ENCODE measurements around the gene NR6A1. TPM values are rescaled to one million over a fixed set of nuclear protein-coding genes. Genes with fewer than 3 reads are reported as not detected.

Gene NR6A1
- total and polyA plus RNA-seq, 2 of the 13 experiments (the other 11 are each of a cell fraction or from before 2014, with no cell fraction given) = 28.1 to 31.5 TPM

DNA sequence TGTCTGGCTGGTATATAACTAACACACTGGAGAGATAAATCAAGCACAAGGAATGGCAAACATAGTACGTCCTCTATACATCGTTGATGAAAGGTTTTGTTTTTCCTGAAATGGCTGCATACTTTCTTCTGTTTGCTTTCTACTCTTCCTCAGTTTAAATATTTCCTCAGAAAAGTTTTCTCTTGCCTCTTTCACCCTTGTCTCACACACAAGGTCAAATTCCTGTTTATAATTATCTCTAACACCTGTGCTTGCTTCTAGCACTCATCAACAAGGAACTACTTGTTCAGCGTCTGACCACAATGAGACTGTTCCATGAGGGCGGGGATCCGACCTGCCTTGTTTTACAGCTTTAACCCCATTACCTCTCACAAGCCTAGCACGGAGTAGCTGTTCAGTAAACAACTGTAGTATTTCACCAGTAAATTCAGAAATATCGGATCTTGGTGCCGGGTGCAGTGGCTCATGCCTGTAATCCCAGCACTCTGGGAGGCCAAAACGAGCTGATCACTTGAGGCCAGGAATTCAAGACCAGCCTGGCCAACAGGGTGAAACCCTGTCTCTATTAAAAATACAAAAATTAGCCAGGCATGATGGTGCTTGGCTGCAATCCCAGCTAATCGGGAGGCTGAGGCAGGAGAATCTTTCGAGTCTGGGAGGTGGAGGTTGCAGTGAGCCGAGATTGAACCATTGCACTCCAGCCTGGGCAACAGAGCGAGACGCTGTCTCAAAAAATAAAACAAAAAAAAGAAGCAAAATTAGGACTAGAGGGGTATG, 37.0 kb downstream of the NR6A1 start (continued):
- TF ChIP-seq, protein P1, sequence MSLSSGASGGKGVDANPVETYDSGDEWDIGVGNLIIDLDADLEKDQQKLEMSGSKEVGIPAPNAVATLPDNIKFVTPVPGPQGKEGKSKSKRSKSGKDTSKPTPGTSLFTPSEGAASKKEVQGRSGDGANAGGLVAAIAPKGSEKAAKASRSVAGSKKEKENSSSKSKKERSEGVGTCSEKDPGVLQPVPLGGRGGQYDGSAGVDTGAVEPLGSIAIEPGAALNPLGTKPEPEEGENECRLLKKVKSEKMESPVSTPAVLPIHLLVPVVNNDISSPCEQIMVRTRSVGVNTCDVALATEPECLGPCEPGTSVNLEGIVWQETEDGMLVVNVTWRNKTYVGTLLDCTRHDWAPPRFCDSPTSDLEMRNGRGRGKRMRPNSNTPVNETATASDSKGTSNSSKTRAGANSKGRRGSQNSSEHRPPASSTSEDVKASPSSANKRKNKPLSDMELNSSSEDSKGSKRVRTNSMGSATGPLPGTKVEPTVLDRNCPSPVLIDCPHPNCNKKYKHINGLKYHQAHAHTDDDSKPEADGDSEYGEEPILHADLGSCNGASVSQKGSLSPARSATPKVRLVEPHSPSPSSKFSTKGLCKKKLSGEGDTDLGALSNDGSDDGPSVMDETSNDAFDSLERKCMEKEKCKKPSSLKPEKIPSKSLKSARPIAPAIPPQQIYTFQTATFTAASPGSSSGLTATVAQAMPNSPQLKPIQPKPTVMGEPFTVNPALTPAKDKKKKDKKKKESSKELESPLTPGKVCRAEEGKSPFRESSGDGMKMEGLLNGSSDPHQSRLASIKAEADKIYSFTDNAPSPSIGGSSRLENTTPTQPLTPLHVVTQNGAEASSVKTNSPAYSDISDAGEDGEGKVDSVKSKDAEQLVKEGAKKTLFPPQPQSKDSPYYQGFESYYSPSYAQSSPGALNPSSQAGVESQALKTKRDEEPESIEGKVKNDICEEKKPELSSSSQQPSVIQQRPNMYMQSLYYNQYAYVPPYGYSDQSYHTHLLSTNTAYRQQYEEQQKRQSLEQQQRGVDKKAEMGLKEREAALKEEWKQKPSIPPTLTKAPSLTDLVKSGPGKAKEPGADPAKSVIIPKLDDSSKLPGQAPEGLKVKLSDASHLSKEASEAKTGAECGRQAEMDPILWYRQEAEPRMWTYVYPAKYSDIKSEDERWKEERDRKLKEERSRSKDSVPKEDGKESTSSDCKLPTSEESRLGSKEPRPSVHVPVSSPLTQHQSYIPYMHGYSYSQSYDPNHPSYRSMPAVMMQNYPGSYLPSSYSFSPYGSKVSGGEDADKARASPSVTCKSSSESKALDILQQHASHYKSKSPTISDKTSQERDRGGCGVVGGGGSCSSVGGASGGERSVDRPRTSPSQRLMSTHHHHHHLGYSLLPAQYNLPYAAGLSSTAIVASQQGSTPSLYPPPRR (CRISPR knock-in tag; IDR thresholded peaks at IDR 0.05; ENCODE audit: borderline replicate concordance) = peak; percentile 87; the same call in 1 of the 2 replicates
- TF ChIP-seq, protein P2, sequence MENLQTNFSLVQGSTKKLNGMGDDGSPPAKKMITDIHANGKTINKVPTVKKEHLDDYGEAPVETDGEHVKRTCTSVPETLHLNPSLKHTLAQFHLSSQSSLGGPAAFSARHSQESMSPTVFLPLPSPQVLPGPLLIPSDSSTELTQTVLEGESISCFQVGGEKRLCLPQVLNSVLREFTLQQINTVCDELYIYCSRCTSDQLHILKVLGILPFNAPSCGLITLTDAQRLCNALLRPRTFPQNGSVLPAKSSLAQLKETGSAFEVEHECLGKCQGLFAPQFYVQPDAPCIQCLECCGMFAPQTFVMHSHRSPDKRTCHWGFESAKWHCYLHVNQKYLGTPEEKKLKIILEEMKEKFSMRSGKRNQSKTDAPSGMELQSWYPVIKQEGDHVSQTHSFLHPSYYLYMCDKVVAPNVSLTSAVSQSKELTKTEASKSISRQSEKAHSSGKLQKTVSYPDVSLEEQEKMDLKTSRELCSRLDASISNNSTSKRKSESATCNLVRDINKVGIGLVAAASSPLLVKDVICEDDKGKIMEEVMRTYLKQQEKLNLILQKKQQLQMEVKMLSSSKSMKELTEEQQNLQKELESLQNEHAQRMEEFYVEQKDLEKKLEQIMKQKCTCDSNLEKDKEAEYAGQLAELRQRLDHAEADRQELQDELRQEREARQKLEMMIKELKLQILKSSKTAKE (CRISPR knock-in tag; IDR thresholded peaks at IDR 0.05; ENCODE audit: borderline replicate concordance) = peak; percentile 78
- TF ChIP-seq ZNF607 (CRISPR knock-in tag; IDR thresholded peaks at IDR 0.05; ENCODE audit: borderline replicate concordance) = no peak
- TF ChIP-seq MIXL1 (CRISPR knock-in tag; IDR thresholded peaks at IDR 0.05) = peak; percentile 77
- TF ChIP-seq, protein P3, sequence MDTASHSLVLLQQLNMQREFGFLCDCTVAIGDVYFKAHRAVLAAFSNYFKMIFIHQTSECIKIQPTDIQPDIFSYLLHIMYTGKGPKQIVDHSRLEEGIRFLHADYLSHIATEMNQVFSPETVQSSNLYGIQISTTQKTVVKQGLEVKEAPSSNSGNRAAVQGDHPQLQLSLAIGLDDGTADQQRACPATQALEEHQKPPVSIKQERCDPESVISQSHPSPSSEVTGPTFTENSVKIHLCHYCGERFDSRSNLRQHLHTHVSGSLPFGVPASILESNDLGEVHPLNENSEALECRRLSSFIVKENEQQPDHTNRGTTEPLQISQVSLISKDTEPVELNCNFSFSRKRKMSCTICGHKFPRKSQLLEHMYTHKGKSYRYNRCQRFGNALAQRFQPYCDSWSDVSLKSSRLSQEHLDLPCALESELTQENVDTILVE (CRISPR knock-in tag; IDR thresholded peaks at IDR 0.05) = no peak
- TF ChIP-seq PCBP1 (IDR thresholded peaks at IDR 0.05; ENCODE audit: borderline replicate concordance, low read depth, low read length) = no peak
- TF ChIP-seq, protein P4, sequence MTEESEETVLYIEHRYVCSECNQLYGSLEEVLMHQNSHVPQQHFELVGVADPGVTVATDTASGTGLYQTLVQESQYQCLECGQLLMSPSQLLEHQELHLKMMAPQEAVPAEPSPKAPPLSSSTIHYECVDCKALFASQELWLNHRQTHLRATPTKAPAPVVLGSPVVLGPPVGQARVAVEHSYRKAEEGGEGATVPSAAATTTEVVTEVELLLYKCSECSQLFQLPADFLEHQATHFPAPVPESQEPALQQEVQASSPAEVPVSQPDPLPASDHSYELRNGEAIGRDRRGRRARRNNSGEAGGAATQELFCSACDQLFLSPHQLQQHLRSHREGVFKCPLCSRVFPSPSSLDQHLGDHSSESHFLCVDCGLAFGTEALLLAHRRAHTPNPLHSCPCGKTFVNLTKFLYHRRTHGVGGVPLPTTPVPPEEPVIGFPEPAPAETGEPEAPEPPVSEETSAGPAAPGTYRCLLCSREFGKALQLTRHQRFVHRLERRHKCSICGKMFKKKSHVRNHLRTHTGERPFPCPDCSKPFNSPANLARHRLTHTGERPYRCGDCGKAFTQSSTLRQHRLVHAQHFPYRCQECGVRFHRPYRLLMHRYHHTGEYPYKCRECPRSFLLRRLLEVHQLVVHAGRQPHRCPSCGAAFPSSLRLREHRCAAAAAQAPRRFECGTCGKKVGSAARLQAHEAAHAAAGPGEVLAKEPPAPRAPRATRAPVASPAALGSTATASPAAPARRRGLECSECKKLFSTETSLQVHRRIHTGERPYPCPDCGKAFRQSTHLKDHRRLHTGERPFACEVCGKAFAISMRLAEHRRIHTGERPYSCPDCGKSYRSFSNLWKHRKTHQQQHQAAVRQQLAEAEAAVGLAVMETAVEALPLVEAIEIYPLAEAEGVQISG (CRISPR knock-in tag; IDR thresholded peaks at IDR 0.05) = peak; percentile 24; the same call in 1 of the 2 replicates
- TF ChIP-seq KMT2B (CRISPR knock-in tag; IDR thresholded peaks at IDR 0.05) = peak; percentile 21; the same call in 1 of the 2 replicates
- TF ChIP-seq, protein P5, sequence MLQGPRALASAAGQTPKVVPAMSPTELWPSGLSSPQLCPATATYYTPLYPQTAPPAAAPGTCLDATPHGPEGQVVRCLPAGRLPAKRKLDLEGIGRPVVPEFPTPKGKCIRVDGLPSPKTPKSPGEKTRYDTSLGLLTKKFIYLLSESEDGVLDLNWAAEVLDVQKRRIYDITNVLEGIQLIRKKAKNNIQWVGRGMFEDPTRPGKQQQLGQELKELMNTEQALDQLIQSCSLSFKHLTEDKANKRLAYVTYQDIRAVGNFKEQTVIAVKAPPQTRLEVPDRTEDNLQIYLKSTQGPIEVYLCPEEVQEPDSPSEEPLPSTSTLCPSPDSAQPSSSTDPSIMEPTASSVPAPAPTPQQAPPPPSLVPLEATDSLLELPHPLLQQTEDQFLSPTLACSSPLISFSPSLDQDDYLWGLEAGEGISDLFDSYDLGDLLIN (CRISPR knock-in tag; IDR thresholded peaks at IDR 0.05; ENCODE audit: borderline replicate concordance) = no peak
- no peak for TF ChIP-seq MAFG (CRISPR knock-in tag; IDR thresholded peaks at IDR 0.05)
- TF ChIP-seq, protein P6, sequence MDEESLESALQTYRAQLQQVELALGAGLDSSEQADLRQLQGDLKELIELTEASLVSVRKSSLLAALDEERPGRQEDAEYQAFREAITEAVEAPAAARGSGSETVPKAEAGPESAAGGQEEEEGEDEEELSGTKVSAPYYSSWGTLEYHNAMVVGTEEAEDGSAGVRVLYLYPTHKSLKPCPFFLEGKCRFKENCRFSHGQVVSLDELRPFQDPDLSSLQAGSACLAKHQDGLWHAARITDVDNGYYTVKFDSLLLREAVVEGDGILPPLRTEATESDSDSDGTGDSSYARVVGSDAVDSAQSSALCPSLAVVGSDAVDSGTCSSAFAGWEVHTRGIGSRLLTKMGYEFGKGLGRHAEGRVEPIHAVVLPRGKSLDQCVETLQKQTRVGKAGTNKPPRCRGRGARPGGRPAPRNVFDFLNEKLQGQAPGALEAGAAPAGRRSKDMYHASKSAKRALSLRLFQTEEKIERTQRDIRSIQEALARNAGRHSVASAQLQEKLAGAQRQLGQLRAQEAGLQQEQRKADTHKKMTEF (CRISPR knock-in tag; IDR thresholded peaks at IDR 0.05) = peak; percentile 66
- TF ChIP-seq, protein P7, sequence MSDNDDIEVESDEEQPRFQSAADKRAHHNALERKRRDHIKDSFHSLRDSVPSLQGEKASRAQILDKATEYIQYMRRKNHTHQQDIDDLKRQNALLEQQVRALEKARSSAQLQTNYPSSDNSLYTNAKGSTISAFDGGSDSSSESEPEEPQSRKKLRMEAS (IDR thresholded peaks at IDR 0.05) = 0 out of 2 replicates have a peak, but pooled peaks have one; percentile 23
